Thyroid gland (tissue), 4 donors: ENCODE measurements around the gene ANKRD36.
"Not testable (repeated sequence)": the region's sequence is repeated elsewhere in the genome, so short reads cannot be mapped to it uniquely, and the experiment has no call there.

Experiments used
- CTCF ChIP-seq, 6 experiments: fragments of 200-600 bp in 3 of 6; fragments of 450-650 bp in 3 of 6; sonication (generic) in 3 of 6; IDR thresholded peaks; one replicate each; pipeline ENCODE4 v1.5.1; 2016 to 2019; ENCODE audit warnings: antibody characterized with exemption in 6 of 6, mild to moderate bottlenecking in 2 of 6, inconsistent platforms in 1 of 6, moderate library complexity in 1 of 6
- POLR2A ChIP-seq, 2 donors: fragments of 450-650 bp; IDR thresholded peaks; one replicate each; pipeline ENCODE4 v1.6.1; 2017; ENCODE audit warnings: antibody characterized with exemption in 2 of 2, mild to moderate bottlenecking in 2 of 2, moderate library complexity in 1 of 2

GRCh38 chr2:97088706-97089105 is 24.2 kb upstream of the ANKRD36 start:
- TF ChIP-seq CTCF, POLR2A (IDR thresholded peaks at IDR 0.05): not testable (repeated sequence)
